Measurements from ENCODE around the gene TRRAP.

Gene TRRAP

DNA sequence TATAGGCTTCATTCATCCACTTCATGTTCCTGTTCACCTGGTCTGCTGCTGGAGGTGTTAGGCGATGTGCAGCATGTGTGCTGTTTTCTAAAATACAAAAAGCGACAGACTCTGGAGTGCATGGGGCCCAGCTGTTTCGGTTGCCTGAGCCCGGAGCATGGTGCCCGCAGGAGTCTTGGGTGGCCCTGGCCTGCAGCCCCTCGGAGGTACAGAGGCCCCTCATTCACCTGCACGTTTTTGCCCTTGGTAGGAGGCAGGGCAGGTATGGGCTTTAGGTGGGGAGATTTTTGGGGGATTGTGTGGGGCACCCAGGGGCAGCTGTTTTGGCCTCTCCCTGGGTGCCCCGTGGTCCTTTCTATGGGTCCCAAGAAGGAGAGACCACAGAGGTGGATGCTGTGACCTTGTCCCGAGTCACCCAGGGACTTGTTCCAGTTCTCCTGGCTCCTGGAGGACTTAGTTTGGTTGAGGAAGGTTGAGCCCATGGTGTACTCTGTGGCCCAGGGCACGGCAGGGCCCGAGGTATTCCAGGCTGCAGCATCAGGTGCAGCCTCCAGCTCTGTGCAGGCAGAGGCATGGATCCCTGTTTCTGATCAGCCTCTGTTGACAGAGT lies 130.7 kb downstream of the TRRAP start:
- no peak for DNase-seq

GRCh38 chr7:99010281-99010680 lies 131.9 kb downstream of the TRRAP start:
- no peak for DNase-seq

- DNase-seq, result no peak
These were observed 133.0 kb downstream of the TRRAP start for GRCh38 chr7:99011341-99011705.

DNA sequence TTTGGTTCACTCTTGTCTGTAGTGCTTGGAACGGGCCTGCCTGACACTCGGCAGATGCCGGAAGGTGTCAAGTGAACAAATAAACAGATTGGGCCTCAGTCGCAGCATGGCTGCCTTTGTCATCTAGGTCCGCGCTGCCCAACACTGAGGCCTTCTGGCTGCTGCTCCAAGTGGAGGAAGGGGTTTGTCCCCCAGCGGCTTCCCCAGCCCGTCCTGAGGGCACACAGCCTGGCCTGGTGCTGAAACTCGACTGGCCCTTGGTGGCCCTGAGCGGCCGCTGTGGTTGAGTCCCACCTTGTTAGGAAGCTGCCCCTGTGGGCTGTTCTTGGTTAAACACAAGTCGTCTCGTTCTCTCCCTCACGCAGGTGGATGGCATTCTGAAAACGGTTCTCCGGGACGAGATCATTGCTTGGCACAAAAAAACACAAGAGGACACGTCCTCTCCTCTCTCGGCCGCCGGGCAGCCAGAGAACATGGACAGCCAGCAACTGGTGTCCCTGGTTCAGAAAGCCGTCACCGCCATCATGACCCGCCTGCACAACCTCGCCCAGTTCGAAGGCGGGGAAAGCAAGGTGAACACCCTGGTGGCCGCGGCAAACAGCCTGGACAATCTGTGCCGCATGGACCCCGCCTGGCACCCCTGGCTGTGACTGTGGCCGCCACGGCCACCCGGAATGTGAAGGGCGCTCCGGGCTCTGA lies 133.5 kb downstream of the TRRAP start:
- DNase-seq, result no peak

- DNase-seq, result no peak
These were observed 134.4 kb downstream of the TRRAP start for GRCh38 chr7:99012722-99013121.

- no peak for DNase-seq
These were observed 135.2 kb downstream of the TRRAP start for GRCh38 chr7:99013266-99014112.

- DNase-seq, result no peak
These were observed 136.0 kb downstream of the TRRAP start for GRCh38 chr7:99014113-99014985.

DNA sequence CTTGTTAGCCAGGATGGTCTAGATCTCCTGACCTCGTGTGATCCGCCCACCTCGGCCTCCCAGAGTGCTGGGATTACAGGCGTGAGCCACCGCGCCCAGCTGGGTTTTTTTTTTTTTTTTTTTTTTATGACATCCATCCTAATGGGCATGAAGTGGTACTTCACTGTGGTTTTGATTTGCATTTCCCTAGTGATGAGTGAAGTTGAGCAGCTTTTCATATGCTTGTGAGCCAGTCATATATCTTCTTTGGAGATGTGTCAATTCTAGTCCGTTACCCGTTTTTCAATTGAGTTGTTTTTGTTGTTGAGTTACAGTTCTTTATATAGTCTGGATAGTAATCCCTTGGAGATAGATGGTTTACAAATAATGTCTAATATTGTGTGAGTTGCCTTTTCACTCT lies 137.9 kb downstream of the TRRAP start:
- no peak for DNase-seq

GRCh38 chr7:99019523-99020412 lies 141.4 kb downstream of the TRRAP start:
- DNase-seq, result no peak

GRCh38 chr7:99020413-99020715 lies 142.0 kb downstream of the TRRAP start:
- no peak for DNase-seq

DNA sequence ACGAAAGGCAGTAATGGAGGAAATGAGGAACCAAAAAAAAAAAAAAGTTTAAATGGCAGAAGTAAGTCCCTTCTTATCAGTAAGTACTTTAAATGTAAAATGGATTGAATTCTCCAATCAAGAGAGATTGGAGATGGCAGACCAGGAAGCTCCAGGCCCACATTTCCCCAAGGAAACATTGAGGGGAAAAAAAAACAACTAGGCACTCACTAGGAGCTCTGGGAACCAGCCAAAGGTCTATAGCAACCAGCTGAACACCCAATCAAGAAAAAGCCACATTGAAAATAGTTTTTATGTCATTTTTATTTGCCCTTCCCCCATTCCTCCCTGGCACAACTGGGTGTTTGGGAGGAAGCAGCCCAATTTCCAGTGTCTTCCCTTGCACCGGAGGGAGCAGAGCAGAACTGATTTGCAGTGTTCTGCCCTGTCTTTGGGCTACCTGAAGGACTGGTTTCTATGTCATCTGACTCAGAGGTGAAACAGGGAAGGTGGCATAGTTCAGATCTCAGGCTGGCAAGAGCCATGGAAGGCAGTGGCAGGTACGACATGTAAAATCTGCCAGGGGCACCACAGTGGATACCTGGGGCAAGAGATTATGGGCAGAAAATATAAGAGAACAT lies 143.7 kb downstream of the TRRAP start:
- no peak for DNase-seq

DNA sequence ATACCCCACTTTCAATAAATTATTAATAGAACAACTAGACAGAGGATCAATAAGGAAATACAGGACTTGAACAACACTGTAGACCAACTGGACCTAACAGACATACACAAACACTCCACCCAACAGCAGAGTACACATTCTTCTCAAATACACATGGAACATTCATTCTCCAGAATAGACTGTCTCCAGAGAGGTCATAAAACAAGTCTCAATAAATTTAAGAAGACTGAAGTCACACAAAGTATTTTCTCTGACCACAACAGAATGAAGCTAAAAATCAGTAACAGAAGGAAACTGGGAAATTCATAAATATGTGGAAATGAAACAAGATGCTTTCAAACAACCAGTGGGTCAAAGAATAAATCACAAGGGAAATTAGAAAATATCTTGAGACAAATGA lies 145.7 kb downstream of the TRRAP start:
- DNase-seq, result no peak

DNA sequence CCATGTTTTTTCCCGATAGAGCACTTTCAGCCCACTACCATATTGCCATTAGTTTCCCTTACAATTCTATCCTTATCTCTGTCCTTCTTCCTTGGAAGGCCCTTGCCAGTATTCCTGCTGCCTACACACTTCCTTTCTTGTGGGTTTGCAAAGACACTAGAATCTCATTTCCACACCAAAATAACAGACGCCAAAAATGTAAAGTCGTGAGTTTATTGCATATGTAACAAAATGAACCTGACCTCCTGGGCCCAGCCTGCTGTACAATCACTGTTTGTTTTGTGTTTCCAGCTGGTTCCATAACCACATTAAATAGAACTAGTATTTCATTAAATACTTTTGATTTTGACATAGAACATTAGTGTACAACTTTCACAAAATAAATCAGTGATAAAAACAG lies 148.9 kb downstream of the TRRAP start:
- no peak for DNase-seq

DNA sequence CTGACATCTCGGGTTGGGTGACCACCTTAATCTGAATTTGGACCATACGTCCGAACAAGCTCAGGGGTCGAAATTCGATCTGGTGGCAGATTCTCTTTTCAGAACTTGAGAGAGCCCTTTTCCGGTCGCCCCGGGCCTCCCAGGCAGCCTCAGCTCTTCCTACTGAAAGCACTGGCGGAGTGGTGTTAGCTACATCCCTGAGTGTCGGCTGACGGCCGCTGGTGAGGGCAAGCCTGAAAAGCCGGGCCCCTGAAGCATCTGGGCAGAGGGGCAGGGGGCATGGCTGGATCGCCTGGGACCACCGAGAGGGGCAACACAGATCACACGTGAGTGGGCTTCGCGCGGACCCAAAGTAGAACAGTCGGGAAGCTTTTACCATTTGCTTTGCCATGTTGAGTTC lies 149.5 kb downstream of the TRRAP start:
- no peak for DNase-seq

- DNase-seq, result no peak
These were observed 150.1 kb downstream of the TRRAP start for GRCh38 chr7:99028261-99028973.

DNA sequence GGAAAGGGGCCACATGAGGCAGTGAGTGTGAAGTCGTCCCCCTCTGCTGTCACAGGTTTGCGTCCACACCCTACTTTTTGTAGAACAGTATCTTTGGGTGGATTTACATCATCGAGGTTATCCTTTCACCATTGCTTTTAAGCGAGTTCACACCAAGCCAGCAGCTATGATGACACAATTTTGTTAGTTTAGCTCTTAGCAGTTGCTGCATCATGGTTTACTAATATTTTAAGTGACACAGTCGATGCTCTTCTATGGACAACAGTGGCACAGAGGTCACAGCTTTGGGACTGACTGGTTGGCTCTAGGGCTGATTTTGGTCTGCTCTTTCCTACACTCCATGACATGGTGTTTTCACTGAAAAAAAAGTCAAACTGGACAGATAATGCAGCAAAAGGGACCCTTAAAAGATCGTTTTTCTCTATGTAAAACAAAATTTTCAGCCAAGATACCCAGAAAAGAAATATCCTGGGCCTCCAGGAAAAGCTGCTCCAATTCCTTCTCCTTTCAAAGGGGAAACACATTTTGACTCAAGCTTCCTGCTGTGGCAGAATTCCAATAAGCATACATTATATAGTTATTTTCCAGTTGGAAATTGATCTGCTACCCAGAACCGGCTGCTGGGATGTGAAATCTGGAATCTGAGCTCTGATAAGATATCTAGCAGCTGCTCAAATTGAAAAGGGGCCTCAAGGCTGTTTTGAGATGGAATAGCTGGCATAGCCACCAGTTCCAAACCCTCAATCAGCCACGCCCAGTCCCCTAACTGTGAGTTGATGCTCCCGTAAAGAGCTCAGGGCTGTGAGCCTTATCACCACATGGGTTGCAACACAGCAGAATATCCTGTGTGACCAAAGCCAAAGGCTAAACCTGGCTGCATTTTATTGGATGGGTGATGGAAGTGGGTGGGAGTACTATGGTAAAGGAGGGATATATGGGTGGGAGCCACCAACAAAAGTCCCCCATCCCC lies 151.4 kb downstream of the TRRAP start:
- no peak for DNase-seq

DNA sequence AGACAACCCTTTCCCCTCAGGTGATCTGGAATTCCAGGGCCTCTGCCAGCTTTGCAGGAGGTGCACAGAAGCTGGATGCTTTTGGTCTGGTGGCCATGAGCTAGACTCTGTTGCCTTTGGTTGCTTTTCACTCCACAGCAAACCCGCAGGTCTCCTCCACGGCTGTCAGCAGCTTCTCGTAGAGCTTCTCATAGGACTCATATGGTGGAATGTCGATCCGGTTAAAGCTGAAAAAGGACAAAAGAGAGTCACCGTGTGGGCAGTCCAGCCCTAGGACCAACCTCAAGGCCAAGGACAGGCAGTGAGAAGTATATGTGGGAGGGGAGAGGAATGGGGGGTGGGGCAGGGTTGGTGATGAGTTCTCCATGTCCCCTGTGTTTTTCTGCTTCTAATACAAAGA lies 152.1 kb downstream of the TRRAP start:
- no peak for DNase-seq

GRCh38 chr7:99030951-99031350 lies 152.6 kb downstream of the TRRAP start:
- no peak for DNase-seq

- no peak for DNase-seq
These were observed 153.2 kb downstream of the TRRAP start for GRCh38 chr7:99031496-99031895.

DNA sequence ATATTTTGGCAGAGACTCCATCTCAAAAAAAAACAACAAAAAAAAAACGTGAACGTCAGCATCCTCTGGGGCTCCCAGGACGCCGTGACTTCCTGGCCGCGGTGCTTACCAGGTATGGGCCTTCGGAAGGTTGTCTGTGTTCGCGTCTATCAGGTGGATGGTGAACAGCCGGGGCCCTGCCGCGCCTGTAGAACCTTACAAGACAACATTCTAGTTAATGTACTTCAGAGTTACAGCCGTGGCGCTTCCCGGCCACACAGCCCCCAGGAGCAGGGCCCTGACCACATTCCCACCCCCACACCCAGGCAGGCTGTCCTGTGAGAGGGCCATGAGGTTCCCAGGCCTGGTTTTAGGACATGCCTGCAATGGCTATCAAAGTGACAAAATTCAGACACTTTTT lies 154.6 kb downstream of the TRRAP start:
- no peak for DNase-seq

Measured in HCEC 1CT (cell line).